Measurements from ENCODE around the gene COL9A2. TPM values are rescaled to one million over a fixed set of nuclear protein-coding genes. Genes with fewer than 3 reads are reported as not detected.

COL9A2 gene
- total RNA-seq, 1 donor from 2014 or later = 48.1 TPM

DNA sequence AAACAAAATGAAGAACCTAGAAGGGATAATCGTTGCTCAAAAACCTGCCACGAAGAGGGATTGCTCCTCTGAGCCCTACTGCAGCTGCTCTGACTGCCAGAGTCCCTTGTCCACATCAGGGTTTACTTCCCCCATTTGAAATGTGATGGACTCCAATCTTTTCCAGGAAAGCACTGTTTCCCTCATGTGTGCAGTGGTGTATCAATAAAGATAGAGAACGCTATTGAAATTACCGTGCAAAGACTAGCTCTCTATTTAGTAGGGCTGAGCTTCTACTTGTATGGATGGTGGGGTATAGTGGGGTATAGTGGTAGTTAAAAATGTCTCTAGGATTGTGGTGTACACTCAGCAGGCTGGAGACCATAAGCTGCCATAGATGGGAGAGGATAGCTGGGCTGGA, 65.6 kb downstream of the COL9A2 start:
- Mint-ChIP-seq H3K4me1 (ENCODE audit: low read depth) (peaks cover 15% of the 10 kb centered on the region), H3K36me3 (ENCODE audit: insufficient read depth) (peaks cover 2% of the 10 kb centered on the region), H3K27me3 (no peaks in the 10 kb centered on the region), H3K4me3 (ENCODE audit: low read depth) (no peak overlapping the region), H3K9me3 (ENCODE audit: low read depth) (no peaks in the 10 kb centered on the region), H3K27ac (no peak overlapping the region)
- TF ChIP-seq, protein P1, sequence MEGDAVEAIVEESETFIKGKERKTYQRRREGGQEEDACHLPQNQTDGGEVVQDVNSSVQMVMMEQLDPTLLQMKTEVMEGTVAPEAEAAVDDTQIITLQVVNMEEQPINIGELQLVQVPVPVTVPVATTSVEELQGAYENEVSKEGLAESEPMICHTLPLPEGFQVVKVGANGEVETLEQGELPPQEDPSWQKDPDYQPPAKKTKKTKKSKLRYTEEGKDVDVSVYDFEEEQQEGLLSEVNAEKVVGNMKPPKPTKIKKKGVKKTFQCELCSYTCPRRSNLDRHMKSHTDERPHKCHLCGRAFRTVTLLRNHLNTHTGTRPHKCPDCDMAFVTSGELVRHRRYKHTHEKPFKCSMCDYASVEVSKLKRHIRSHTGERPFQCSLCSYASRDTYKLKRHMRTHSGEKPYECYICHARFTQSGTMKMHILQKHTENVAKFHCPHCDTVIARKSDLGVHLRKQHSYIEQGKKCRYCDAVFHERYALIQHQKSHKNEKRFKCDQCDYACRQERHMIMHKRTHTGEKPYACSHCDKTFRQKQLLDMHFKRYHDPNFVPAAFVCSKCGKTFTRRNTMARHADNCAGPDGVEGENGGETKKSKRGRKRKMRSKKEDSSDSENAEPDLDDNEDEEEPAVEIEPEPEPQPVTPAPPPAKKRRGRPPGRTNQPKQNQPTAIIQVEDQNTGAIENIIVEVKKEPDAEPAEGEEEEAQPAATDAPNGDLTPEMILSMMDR (IDR thresholded peaks at IDR 0.05; ENCODE audit: unreplicated experiment) = no peak
- no peak for DNase-seq (ENCODE audit: low spot score, unreplicated experiment)

Other genes starting within 250 kb of the COL9A2 start
- gene PPT1, start 220.0 kb downstream of the COL9A2 start, total RNA-seq = 64.6 and 67.3 TPM in 2 replicates
- 20.5 TPM in 2 replicates for gene RLF, start 155.9 kb downstream of the COL9A2 start, total RNA-seq
- gene TMCO2, start 69.3 kb downstream of the COL9A2 start, total RNA-seq = not detected in 2 replicates
- 40.4 and 41.9 TPM in 2 replicates for gene ZMPSTE24, start 59.0 kb downstream of the COL9A2 start, total RNA-seq
- 27.1 and 30.3 TPM in 2 replicates for gene SMAP2, start 56.4 kb upstream of the COL9A2 start, total RNA-seq
- 10.5 and 11.1 TPM in 2 replicates for gene ZFP69B, start 133.2 kb upstream of the COL9A2 start, total RNA-seq
- gene ZFP69, start 160.0 kb upstream of the COL9A2 start, total RNA-seq = 4.6 and 5.2 TPM in 2 replicates
- 14.8 and 16.4 TPM in 2 replicates for gene EXO5, start 191.5 kb upstream of the COL9A2 start, total RNA-seq
- 5.0 and 5.2 TPM in 2 replicates for gene ZNF684, start 214.4 kb upstream of the COL9A2 start, total RNA-seq

Measured in progenitor cell of endocrine pancreas (in vitro differentiated cells).